ENCODE data around the gene AUNIP. TPM values are rescaled to one million over a fixed set of nuclear protein-coding genes. Genes with fewer than 3 reads are reported as not detected.

The AUNIP gene
- total RNA-seq, 1 donor from 2014 or later = 1.3 TPM

DNA sequence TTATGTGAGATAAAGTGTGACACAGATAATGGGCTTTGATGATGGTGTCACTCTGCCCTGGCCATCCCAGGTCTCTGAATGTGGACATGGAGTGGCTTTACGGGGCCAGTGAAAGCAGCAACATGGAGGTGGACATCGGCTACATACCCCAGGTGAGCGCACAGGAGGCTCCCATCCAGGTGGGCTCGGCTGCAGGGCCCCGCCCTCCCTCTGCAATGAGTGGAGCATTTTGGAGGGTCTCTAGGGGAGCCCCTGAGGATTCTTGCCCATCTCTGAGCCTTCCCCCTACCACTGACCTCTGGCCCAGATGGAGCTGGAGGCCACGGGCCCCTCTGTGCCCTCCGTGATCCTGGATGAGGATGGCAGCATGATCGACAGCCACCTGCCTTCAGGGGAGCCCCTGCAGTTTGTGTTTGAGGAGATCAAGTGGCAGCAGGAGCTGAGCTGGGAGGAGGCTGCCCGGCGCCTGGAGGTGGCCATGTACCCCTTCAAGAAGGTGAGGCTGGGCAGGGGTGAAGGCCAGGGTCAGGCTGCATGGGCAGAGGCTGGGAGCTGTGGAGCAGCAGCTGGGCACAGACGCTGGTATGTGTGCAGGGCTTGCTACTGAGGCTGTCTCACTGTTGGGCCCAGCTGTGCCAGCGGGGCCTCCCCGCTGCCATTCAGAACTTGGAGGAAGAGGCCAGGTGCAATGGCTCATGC is 47.7 kb downstream of the AUNIP start:
- no peak for DNase-seq
- H3K36me3 Mint-ChIP-seq (ENCODE audit: unreplicated experiment) = no peaks in the 10 kb centered on the region
- peaks cover 6% of the 10 kb centered on the region for H3K4me1 Mint-ChIP-seq (ENCODE audit: low read depth, unreplicated experiment)
- peaks cover 1% of the 10 kb centered on the region for H3K27me3 Mint-ChIP-seq (ENCODE audit: unreplicated experiment)
- H3K4me3 Mint-ChIP-seq (ENCODE audit: unreplicated experiment) = no peak overlapping the region
- no peak overlapping the region for H3K27ac Mint-ChIP-seq (ENCODE audit: unreplicated experiment)
- TF ChIP-seq, protein P1, sequence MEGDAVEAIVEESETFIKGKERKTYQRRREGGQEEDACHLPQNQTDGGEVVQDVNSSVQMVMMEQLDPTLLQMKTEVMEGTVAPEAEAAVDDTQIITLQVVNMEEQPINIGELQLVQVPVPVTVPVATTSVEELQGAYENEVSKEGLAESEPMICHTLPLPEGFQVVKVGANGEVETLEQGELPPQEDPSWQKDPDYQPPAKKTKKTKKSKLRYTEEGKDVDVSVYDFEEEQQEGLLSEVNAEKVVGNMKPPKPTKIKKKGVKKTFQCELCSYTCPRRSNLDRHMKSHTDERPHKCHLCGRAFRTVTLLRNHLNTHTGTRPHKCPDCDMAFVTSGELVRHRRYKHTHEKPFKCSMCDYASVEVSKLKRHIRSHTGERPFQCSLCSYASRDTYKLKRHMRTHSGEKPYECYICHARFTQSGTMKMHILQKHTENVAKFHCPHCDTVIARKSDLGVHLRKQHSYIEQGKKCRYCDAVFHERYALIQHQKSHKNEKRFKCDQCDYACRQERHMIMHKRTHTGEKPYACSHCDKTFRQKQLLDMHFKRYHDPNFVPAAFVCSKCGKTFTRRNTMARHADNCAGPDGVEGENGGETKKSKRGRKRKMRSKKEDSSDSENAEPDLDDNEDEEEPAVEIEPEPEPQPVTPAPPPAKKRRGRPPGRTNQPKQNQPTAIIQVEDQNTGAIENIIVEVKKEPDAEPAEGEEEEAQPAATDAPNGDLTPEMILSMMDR (IDR thresholded peaks at IDR 0.05; ENCODE audit: partially characterized antibody, unreplicated experiment) = no peak
- no peaks in the 10 kb centered on the region for H3K9me3 Mint-ChIP-seq (ENCODE audit: unreplicated experiment)

DNA sequence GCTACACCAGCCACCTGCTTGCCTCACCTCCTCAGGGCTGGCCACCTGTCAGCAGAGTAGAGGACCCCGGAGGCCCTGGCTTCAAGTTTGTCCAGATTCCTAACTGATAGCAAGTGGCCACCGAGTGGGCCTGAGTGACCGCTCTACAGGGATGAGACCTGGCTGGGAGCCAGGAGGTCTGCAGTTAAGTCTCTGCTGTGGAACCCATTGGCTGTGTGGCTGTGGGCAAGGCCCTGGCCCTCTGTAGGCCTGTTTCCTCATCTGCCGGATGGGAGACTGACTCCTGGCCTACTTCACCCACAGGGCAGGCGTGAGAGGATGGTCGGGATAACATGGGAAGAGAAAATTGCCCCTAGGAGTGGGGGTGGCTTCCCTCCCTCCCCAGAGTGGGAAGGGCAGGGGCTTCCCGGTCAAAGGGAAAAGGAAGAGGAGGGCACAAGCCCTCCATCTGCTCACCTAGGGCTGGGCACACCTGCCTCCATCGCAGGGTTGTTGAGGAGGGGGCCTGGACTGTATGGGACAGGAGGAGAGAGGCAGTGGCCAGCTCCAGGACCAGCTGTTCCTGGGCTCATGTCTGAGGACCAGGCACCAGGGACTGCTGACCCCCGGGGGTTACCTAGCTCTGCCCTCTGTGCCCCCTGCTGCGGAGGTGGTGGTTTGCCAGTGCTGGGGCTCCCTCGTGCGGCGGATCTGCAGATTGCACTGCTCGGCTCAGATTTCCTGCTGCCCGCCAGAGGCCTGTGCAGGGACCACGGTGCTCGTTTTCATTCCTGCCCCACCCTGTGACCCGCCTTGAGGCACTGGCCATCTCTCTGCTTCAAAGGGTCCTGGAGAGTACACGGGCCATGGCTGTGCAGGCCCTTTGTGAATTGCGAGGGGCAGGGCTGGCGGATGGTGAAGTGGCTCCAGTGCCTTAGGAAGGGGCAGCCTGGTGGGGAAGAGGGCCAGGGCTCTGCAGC is 48.6 kb downstream of the AUNIP start:
- Mint-ChIP-seq H3K27ac (ENCODE audit: unreplicated experiment) (peak overlapping the region; percentile 48), H3K27me3 (ENCODE audit: unreplicated experiment) (no peaks in the 10 kb centered on the region), H3K4me3 (ENCODE audit: unreplicated experiment) (no peak overlapping the region), H3K36me3 (ENCODE audit: unreplicated experiment) (no peaks in the 10 kb centered on the region), H3K9me3 (ENCODE audit: unreplicated experiment) (no peaks in the 10 kb centered on the region), H3K4me1 (ENCODE audit: low read depth, unreplicated experiment) (peaks cover 6% of the 10 kb centered on the region)
- DNase-seq = peak; percentile 92
- TF ChIP-seq, protein P1 (IDR thresholded peaks at IDR 0.05; ENCODE audit: partially characterized antibody, unreplicated experiment) = peak; percentile 94

DNA sequence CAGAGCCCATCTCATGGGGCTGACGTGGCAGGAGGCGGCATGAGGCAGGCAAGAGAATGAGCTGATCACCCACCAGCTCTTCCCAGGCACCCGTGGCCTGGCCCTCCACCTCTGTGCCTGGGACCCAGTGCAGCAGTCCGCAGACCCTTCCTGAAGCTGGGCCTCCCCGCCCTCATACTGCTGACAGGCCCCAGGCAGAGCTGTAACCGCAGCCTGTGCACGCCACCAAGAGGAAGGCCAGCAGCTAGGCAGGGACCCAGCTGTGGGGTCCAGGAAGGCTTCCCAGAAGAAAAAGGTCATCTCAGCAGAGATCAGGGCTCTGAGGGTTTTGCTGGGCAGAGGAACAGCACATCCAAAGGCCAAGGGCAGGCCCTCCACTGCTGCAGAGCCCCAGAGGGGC is 49.3 kb downstream of the AUNIP start:
- DNase-seq = no peak
- Mint-ChIP-seq H3K36me3 (ENCODE audit: unreplicated experiment) (no peaks in the 10 kb centered on the region), H3K27ac (ENCODE audit: unreplicated experiment) (no peak overlapping the region), H3K4me3 (ENCODE audit: unreplicated experiment) (no peak overlapping the region), H3K4me1 (ENCODE audit: low read depth, unreplicated experiment) (peaks cover 9% of the 10 kb centered on the region), H3K9me3 (ENCODE audit: unreplicated experiment) (no peaks in the 10 kb centered on the region), H3K27me3 (ENCODE audit: unreplicated experiment) (no peaks in the 10 kb centered on the region)
- TF ChIP-seq, protein P1 (IDR thresholded peaks at IDR 0.05; ENCODE audit: partially characterized antibody, unreplicated experiment) = no peak

DNA sequence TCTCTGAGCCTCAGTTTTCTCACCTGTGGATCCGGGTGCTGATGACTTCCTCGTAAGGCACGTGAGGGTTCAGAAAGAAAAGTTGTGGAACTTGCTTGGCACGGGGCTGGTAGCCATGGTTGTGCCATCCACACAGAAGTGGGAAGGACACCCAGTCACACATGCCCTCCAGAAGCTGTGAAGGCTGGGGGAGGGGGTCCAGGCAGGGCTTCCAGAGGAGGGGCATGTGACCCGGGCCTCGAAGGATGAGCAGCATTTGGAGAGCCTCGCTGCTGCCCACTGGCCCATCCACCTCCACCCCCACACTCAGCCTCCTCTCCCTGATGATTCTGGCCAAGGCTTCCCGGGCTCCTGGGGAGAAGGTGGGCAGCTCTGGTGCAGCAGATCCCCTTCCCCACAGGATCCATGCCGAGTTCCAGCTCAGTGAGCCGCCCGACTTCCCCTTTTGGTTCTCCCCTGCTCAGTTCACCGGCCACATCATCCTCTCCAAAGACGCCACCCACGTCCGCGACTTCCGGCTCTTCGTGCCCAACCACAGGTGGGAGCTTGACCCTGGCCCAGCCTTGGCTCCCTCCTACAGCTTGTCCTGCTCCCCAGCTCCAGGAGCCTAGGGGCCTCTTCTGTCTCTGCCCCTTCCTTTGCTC is 49.9 kb downstream of the AUNIP start:
- Mint-ChIP-seq H3K36me3 (ENCODE audit: unreplicated experiment) (no peaks in the 10 kb centered on the region), H3K9me3 (ENCODE audit: unreplicated experiment) (no peaks in the 10 kb centered on the region), H3K4me1 (ENCODE audit: low read depth, unreplicated experiment) (peaks cover 11% of the 10 kb centered on the region), H3K27ac (ENCODE audit: unreplicated experiment) (no peak overlapping the region), H3K27me3 (ENCODE audit: unreplicated experiment) (no peaks in the 10 kb centered on the region), H3K4me3 (ENCODE audit: unreplicated experiment) (no peak overlapping the region)
- TF ChIP-seq, protein P1 (IDR thresholded peaks at IDR 0.05; ENCODE audit: partially characterized antibody, unreplicated experiment) = no peak
- no peak for DNase-seq
